Astrocyte of the spinal cord (primary cell): ENCODE measurements around the gene PGK1.
"Not testable (repeated sequence)": the region's sequence is repeated elsewhere in the genome, so short reads cannot be mapped to it uniquely, and the experiment has no call there.

Source experiments
- DNase-seq: peaks from one replicate; pipeline ENCODE4 v3.0.0; 2011; ENCODE audit warnings: low read depth, low spot score
- H3K4me3 ChIP-seq: 2 replicates; pipeline ENCODE4 v1.5.1; 2011; ENCODE audit warnings: low read depth, mild to moderate bottlenecking, low read length, moderate library complexity
- CTCF ChIP-seq: IDR thresholded peaks from 2 replicates; pipeline ENCODE4 v1.5.1; 2012; ENCODE audit warnings: low read depth, mild to moderate bottlenecking, low read length, inconsistent platforms
- in situ Hi-C: cut with HindIII; loops from 2 replicates; pipeline ENCODE4 v1.10.0; 2017; ENCODE audit warnings: low sequenced_read_pairs

The PGK1 gene

GRCh38 chrX:78103623-78104446 is at the start of gene PGK1:
Gene PGK1 (plus strand): TSS chrX:78104248. CDS start chrX:78104341, 93 bp downstream.
- in situ Hi-C loops = no loop called here
- H3K4me3 ChIP-seq = peak within 1 kb of the TSS; percentile 90
- no peak for TF ChIP-seq CTCF

GRCh38 chrX:78063687-78064086 is 40.4 kb upstream of the PGK1 start:
- in situ Hi-C loops = no loop called here
- no peak overlapping the region for H3K4me3 ChIP-seq
- DNase-seq = no peak
- no peak for TF ChIP-seq CTCF

More at GRCh38 chrX:78103623-78104446, at the start of gene PGK1:
- DNase-seq = peak; percentile 98

- no peak overlapping the region for H3K4me3 ChIP-seq
- DNase-seq = no peak
- TF ChIP-seq CTCF = no peak
- in situ Hi-C loops = no loop called here
Observed at GRCh38 chrX:78064152-78064551, 39.9 kb upstream of the PGK1 start.

- H3K4me3 ChIP-seq, in situ Hi-C loops: not testable (repeated sequence)
- DNase-seq = peak; percentile 75
Observed at GRCh38 chrX:78064698-78065601, 39.1 kb upstream of the PGK1 start.

GRCh38 chrX:78066110-78066509 is 37.9 kb upstream of the PGK1 start:
- in situ Hi-C loops = no loop called here
- H3K4me3 ChIP-seq = no peak overlapping the region
- DNase-seq = peak; percentile 42
- TF ChIP-seq CTCF = no peak

- no peak overlapping the region for H3K4me3 ChIP-seq
- DNase-seq = no peak
- TF ChIP-seq CTCF = no peak
- in situ Hi-C loops = no loop called here
Observed at GRCh38 chrX:78071331-78071730, 32.7 kb upstream of the PGK1 start.

- DNase-seq, H3K4me3 ChIP-seq, in situ Hi-C loops: not testable (repeated sequence)
Observed at GRCh38 chrX:78073147-78074077, 30.6 kb upstream of the PGK1 start.
